AG09309 (cell line): ENCODE results near the gene SEC23A.
"Not testable (repeated sequence)": the region's sequence is repeated elsewhere in the genome, so short reads cannot be mapped to it uniquely, and the experiment has no call there.

Experiments used
- DNase-seq: peaks from one replicate; pipeline ENCODE4 v3.0.0-alpha.2; 2010; ENCODE audit warnings: low read depth
- H3K4me3 ChIP-seq: 2 replicates; pipeline ENCODE4 v1.5.1; 2011; ENCODE audit warnings: mild to moderate bottlenecking, low read depth, low read length, moderate library complexity; ENCODE audit not compliant: control insufficient read depth
- CTCF ChIP-seq: IDR thresholded peaks from 2 replicates; pipeline ENCODE4 v1.5.1; 2011; ENCODE audit warnings: mild to moderate bottlenecking, low read depth, low read length, inconsistent platforms; ENCODE audit not compliant: insufficient read depth, control insufficient read depth; ENCODE audit errors: missing control alignments

Gene SEC23A

GRCh38 chr14:39016733-39017095, 86.3 kb downstream of the SEC23A start:
- DNase-seq = no peak
- no peak for TF ChIP-seq CTCF
- H3K4me3 ChIP-seq = no peak overlapping the region

- peak; percentile 23 for DNase-seq
These were observed 87.0 kb downstream of the SEC23A start for GRCh38 chr14:39015964-39016577.

GRCh38 chr14:39015360-39015961, 87.6 kb downstream of the SEC23A start:
- peak; percentile 4 for DNase-seq
- TF ChIP-seq CTCF = peak; percentile 73
- no peak overlapping the region for H3K4me3 ChIP-seq

More at GRCh38 chr14:39015964-39016577, 87.0 kb downstream of the SEC23A start:
- TF ChIP-seq CTCF = no peak
- no peak overlapping the region for H3K4me3 ChIP-seq

GRCh38 chr14:39014460-39014859, 88.6 kb downstream of the SEC23A start:
- H3K4me3 ChIP-seq = no peak overlapping the region
- no peak for DNase-seq
- TF ChIP-seq CTCF = no peak

- not testable (repeated sequence) for DNase-seq, H3K4me3 ChIP-seq
These were observed 94.1 kb downstream of the SEC23A start for GRCh38 chr14:39008965-39009364.

GRCh38 chr14:39006721-39007410, 96.2 kb downstream of the SEC23A start:
- DNase-seq = no peak
- TF ChIP-seq CTCF = no peak

More at GRCh38 chr14:39006721-39007410, 96.2 kb downstream of the SEC23A start:
- no peak overlapping the region for H3K4me3 ChIP-seq
